Upper lobe of right lung (tissue), 1 donor: ENCODE measurements around the gene SLC35A4. TPM values are rescaled to one million over a fixed set of nuclear protein-coding genes. Genes with fewer than 3 reads are reported as not detected.

Experiments
- ATAC-seq: fragments of 200-7000 bp; cut with Tn5 transposase; one replicate; pipeline ENCODE4 v1.9.1; 2020; ENCODE audit warnings: mild to moderate bottlenecking, moderate library complexity
- DNase-seq: peaks from one replicate; pipeline ENCODE4 v3.0.0-alpha.2; 2020
- H3K27ac ChIP-seq: fragments of 200-600 bp; one replicate; pipeline ENCODE4 v1.8.0; 2022
- H3K27me3 ChIP-seq: fragments of 200-600 bp; one replicate; pipeline ENCODE4 v1.8.0; 2022; ENCODE audit warnings: mild to moderate bottlenecking
- H3K36me3 ChIP-seq: fragments of 200-600 bp; one replicate; pipeline ENCODE4 v1.8.0; 2022
- H3K4me1 ChIP-seq: fragments of 200-600 bp; one replicate; pipeline ENCODE4 v1.8.0; 2022
- H3K4me3 ChIP-seq: fragments of 200-600 bp; one replicate; pipeline ENCODE4 v1.8.0; 2022; ENCODE audit warnings: mild to moderate bottlenecking
- H3K9me3 ChIP-seq: fragments of 200-600 bp; one replicate; pipeline ENCODE4 v1.8.0; 2022
- CTCF ChIP-seq: fragments of 200-600 bp; IDR thresholded peaks from one replicate; pipeline ENCODE4 v1.8.0; 2022; ENCODE audit warnings: antibody characterized with exemption
- intact Hi-C: fragments of 100-400 bp; cut with DNase I; formaldehyde crosslinking; loops from one replicate; pipeline ENCODE4 v1.11.0; 2022
- microRNA-seq: library from miRNA; unstranded; fragments of <30 nt; microRNA quantifications from one replicate; pipeline ENCODE4 v1.2.0, GENCODE V29; 2020; ENCODE audit warnings: borderline microRNAs expressed
- total RNA-seq: library from RNA; stranded (reverse); fragmentation: NEBNext Ultra II Directional; extraction: Animal tissue kit (Norgen Biotek cat#: 25700); gene quantifications from one replicate; pipeline ENCODE4 v1.2.1, GENCODE V29; 2021
- donor health status: DM: no; HTN: yes; CAD: no; lungs with severe emphysema.

The SLC35A4 gene
- total RNA-seq, 1 donor from 2014 or later: 89.4 TPM

GRCh38 chr5:140609126-140609525 is 44.5 kb downstream of the SLC35A4 start:
- intact Hi-C loops: no loop called here
- Histone ChIP-seq H3K27ac (peak overlapping the region; percentile 76), H3K36me3 (no peaks in the 10 kb centered on the region), H3K4me3 (no peak overlapping the region), H3K9me3 (no peaks in the 10 kb centered on the region), H3K27me3 (no peaks in the 10 kb centered on the region), H3K4me1 (peaks cover 18% of the 10 kb centered on the region)
- DNase-seq (no peak), ATAC-seq (peak; percentile 82)
- no peak for TF ChIP-seq CTCF

- peak overlapping the region; percentile 76 for H3K27ac ChIP-seq
- TF ChIP-seq CTCF: no peak
- no peak for DNase-seq
- no peaks in the 10 kb centered on the region for H3K36me3 ChIP-seq
- intact Hi-C loops: no loop called here
- peaks cover 18% of the 10 kb centered on the region for H3K4me1 ChIP-seq
- no peaks in the 10 kb centered on the region for H3K9me3 ChIP-seq
- ATAC-seq: no peak
- no peaks in the 10 kb centered on the region for H3K27me3 ChIP-seq
- H3K4me3 ChIP-seq: no peak overlapping the region
Observed at GRCh38 chr5:140611020-140611521, 46.4 kb downstream of the SLC35A4 start.

Small RNAs within 50 kb of the gene (microRNA-seq; reads per million reads assigned to microRNA genes)
- gene MIR6831: not detected

Other genes starting within 250 kb of the SLC35A4 start
- 44.3 TPM for gene HBEGF, start 218.2 kb upstream of the SLC35A4 start, total RNA-seq
- 0.23 TPM for gene SLC4A9, start 204.6 kb upstream of the SLC35A4 start, total RNA-seq
- gene ANKHD1, start 163.0 kb upstream of the SLC35A4 start, total RNA-seq: 120 TPM
- gene EIF4EBP3, start 17.2 kb upstream of the SLC35A4 start, total RNA-seq: 21.4 TPM
- gene SRA1, start 7.4 kb upstream of the SLC35A4 start, total RNA-seq: 19.4 TPM
- gene APBB3, start 230 bp upstream of the SLC35A4 start, total RNA-seq: 25.8 TPM
- gene CD14, start 68.3 kb downstream of the SLC35A4 start, total RNA-seq: 127 TPM
- gene TMCO6, start 74.6 kb downstream of the SLC35A4 start, total RNA-seq: 10.7 TPM
- gene NDUFA2, start 82.8 kb downstream of the SLC35A4 start, total RNA-seq: 47.2 TPM
- 63.5 TPM for gene IK, start 83.0 kb downstream of the SLC35A4 start, total RNA-seq
- 23.4 TPM for gene WDR55, start 100.1 kb downstream of the SLC35A4 start, total RNA-seq
- 0.84 TPM for gene DND1, start 108.7 kb downstream of the SLC35A4 start, total RNA-seq
- 46.9 TPM for gene HARS1, start 126.5 kb downstream of the SLC35A4 start, total RNA-seq
- gene HARS2, start 126.6 kb downstream of the SLC35A4 start, total RNA-seq: 23.1 TPM
- 42.3 TPM for gene ZMAT2, start 135.6 kb downstream of the SLC35A4 start, total RNA-seq
- gene PCDHA1, start 221.3 kb downstream of the SLC35A4 start, total RNA-seq: not detected
- 0.35 TPM for gene PCDHA2, start 230.0 kb downstream of the SLC35A4 start, total RNA-seq
- 1.3 TPM for gene PCDHA3, start 236.2 kb downstream of the SLC35A4 start, total RNA-seq
- gene PCDHA4, start 242.2 kb downstream of the SLC35A4 start, total RNA-seq: 1.1 TPM